ENCODE results near the gene AFG3L2.

Gene AFG3L2

DNA sequence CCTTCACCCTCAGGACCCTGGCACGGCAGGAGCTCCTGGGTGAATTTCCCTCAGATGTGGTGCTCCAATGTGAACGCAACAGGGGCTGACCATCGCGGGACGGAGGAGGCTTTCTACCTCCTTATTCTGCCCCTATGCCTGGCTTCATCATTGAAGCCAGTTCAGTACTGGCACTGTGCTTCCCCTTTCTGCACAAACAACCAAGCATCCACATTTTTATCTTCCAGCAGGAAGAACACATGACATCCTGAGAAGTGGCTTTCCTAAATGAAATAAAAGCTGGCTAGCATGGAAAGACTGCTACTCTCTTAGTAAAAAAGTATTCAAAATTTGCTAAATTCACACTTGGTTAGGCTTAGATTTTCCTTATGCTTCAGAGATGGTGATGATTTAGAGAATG, 24.8 kb downstream of the AFG3L2 start:
- DNase-seq, result no peak

DNA sequence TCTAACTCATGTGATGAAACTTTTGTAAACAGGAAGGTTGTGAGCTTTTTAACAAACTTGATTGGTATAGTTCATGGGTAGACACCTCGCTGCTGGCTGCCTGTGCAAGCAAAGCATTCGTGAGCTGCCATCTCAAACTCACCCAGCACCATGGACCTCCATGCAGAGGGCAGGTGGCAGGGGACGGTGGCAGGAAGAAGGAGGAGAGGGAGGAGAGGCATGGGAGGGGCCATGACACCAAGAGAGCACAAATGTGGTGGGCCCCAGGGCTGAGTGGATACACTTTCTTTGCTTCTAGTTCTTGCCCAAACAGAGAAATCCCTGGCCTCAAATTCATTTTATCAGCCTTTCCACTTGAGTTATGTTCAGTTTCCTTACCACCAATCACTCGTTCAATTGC, 29.1 kb downstream of the AFG3L2 start:
- DNase-seq, result no peak

DNA sequence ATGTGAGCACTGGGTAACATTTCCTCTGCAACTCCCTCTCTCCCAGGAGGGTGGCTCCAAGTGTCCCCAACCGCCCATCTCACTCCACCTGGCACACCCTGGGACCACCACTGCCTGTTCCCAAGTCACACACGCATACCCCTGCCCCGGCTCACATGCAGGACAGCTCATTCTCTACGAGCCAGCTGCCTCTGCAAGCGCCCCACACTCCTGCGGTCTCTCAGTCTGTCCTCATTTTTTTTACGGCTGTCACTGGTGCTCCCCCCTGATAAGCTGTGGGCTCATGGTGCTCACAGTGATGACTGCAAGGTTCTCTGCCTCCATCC, 30.8 kb downstream of the AFG3L2 start:
- no peak for DNase-seq

DNA sequence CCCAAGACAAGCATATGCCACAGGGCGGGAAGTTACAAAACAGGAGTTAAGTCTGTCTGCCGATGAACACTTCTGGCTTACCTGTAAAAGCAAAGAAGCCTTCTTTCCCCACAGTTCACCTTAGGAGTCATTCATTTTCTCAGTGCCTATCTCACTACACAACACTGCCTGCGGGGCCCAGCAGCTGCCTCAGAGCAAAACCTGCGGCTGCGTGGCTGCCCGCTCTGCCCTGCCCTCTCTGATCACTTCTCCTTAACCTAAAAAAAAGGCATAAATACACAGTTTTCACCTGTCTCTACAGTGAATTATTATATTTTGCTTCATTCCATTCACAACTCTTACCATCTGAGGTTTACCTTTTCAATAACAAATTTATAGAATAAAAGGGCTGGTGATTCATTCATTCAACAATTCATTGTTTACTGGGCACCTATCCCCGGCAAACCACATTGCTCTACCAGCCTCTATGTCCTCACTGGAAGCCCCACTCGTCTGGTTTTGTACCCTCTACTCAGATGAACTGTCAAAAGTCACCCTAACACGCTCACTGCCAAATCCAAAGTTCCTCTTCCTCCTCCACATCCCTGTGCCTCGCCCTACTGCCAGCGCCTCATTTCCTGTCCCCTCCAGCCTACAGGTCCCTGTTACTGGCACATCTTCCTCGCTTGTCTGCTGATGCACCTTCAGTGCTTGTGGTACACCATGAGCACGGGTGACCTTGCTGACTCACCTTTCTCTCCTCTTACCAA, 31.4 kb downstream of the AFG3L2 start:
- no peak for DNase-seq

DNA sequence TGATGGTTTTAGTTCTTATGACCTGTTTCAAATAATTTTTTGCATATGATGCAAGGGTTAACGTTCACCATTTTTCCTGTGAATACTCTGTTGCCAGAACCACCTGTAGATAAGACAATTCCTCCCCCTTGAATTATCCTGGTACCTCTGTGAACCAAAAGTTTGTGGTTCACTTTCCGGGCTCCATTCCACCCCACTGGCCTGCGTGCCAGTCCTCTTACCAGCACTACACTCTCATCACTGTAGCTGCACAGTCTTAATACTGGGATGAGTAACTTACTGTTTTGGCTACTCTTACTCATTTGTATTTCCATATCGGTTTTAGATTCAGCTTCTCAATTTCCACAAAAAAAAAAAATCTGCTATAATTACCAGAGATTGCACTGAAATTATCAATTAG, 34.4 kb downstream of the AFG3L2 start:
- no peak for DNase-seq

DNA sequence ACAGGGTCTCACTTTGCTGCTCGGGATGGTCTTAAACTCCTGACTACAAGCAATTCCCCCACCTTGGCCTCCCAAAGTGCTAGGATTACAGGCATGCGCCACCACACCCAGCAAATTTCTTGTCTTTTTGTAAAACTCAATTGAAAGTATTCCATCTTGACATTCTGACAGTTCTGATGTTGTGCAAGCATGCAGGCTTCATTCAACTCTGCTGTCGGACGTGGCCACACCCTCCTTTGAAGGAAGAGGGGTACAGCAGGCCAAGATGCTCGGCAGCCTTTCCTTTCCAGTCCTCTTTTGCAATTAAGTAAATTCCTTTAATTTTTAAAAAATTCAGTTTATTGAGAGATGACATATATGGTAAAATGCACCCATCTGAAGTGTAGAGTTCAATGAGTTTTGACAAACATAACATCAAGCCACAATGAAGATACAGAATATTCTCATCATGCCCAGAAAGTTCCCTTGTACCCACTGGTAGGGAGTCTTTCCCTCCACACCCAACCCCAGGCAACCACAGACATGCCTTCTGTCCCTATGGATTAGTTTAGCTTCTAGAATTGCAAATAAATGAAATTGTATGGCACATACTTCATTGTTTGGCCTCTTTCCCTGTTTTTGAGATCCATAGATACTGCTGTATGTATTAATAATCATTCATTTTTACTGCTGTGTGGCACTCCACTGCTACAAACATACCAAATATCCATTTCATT, 35.9 kb downstream of the AFG3L2 start:
- no peak for DNase-seq

DNA sequence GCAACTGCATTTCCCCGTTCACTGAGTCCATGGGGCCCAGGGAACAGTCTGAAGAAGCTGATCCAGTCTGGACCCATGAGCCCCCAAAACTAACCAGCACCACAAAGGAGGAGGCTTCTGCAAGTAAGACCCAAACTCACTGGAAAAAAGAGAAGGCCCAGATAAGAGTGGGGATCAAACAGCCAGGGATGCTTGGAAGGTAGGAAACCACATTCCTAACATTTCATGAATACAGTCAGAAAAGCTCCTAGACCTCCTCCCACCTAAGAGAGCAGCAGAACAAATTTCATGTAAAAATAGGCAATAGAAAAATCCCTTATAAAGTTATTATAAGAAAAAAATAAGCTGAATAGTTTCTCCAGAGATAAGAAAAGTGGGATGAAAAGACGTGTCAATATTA, 38.6 kb downstream of the AFG3L2 start:
- DNase-seq, result no peak

DNA sequence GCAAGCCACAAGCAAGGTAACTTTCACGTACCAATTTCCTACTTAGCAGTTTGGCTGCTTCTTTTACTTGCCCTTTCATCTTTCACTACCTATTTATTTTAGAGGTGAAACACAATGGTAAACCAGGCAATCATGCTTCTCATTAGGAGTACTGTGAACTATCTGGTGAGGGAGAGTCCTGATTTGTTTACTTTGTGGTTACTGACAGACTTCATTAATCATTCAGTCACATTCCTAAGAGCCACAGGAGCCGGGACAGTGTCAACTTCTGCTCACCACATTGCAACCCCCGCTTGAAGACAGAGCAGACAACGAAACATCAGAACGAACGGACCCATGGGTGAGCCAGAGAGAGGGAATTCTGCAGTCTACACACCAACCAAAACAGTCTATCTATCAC, 40.1 kb downstream of the AFG3L2 start:
- DNase-seq, result no peak

DNA sequence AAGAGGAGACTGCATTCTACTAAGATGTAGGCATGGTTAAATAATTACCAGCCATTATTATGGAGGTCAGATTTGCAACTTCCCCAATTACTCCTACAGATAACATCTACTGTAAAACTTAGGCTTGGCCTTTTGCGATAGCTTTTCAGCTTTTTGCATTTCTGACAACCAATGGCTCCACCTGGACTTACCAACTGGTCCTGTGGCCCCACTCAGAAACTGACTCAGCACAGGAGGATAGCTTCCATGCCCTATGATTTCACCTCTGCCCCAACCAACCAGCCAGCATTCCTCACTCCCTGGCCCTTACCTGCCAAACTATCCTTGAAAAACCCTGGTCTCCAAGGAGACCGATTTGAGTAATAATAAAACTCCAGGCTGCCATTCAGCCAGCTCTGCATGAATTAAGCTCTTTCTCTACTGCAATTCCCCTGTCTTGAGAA, 40.8 kb downstream of the AFG3L2 start:
- no peak for DNase-seq

DNA sequence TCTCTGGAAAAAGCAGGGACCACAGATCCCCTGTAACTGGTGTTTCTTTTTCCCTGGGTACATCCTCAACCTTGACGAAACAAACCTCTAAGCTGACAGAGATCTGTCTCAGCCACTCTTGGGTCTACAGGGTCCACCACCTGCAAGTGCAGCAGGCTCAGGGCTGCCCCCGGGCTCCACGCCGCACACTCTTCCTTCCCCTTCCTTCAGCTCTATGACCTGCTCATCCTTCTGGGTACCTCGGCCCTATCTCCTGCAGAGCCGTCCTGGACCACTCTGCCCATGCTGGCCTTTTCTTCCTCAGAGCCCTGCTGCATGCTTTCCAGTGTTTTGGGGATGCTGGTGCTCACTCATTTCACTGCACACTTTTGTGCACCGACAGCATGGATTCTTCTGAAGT, 41.5 kb downstream of the AFG3L2 start:
- DNase-seq, result no peak

DNA sequence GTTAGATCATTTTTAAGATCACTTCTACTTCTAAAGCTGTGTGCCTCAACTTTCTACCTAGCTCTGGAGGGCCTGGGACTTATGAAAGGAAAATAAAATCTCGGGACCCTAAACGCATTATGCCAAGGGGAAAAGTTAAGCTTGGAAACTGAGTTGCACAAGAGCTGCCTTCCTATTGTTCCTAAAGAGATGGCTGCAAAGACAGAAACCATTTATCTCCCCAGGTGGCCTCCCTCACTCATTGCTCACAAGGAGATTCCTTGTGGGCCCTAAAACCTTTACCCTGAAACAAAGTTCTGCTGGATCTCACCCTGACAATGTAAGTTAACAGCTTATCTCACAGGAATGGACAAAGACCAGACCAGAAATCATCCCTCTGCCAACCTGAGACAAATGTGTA, 42.2 kb downstream of the AFG3L2 start:
- no peak for DNase-seq

DNA sequence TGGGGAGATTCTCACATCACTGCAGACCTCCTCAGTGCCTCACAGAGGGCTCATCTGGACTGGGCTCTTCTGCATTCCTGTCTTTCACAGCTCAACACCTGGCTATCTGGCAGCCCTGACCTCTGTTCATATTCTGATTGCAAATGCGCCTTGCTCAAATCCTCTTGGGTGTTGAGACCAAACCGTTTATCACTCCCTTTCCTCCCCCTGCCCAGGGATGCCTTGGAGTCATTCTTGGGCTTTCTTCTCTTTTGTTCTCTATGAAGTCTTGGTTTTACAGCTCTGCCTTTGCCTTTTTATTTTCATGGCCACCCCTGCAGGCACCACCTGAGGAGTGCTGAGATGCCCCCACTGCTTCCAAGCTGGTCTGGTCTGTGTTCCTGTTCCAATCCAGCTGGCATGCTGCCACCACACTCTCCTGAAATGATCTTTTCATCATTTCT, 42.6 kb downstream of the AFG3L2 start:
- no peak for DNase-seq

DNA sequence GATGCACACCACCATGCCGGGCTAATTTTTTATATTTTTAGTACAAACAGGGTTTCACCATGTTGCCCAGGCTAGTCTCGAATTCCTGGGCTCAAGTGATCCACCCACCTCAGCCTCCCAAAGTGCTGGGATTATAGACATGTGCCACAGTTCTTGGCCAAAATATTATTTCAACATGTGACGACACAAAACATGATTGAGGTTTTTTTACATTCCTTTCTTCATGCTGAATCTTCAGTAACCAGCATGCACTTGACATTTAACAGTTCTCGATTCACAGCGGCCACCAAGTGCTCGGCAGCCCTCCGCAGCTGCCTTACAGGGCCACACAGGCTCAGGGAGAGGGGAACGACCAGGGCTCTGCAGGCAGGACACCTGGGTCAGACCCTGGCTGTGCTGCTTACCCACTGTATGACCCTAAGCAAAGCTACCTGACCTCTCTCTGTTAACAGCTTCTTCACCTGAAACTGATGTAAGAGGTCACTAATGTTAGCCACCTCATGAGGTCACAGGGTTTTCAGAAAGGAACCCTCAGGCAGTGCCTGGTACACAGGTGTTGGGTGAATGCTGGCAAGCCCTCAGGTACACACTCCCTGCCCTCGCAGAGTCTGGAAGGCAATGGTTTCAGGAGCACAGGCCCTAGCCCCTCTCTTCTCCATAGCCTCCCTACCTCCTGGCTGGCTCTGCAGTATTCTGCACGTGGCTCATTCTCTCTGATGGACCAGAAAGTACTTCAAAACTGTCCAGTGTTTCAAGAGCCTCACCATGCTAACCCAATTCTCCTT, 43.3 kb downstream of the AFG3L2 start:
- DNase-seq, result no peak

DNA sequence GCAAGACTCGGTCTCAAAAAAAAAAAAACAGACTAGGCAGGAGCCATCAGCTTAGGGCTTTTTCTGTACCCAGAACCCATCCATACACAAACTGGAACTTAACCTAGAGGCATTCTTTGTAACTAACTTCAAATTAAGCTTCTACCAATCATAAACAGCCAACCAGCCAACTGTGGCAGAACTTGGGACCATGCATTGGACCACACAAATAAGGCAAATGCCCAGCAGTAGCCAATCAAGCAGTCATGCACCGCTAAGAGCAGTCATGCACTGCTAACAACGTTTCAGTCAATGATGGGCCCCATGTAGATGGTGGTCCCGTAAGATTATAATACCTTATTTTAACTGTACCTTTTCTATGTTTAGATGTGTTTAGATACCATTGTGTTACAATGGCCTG, 46.3 kb downstream of the AFG3L2 start:
- no peak for DNase-seq

DNA sequence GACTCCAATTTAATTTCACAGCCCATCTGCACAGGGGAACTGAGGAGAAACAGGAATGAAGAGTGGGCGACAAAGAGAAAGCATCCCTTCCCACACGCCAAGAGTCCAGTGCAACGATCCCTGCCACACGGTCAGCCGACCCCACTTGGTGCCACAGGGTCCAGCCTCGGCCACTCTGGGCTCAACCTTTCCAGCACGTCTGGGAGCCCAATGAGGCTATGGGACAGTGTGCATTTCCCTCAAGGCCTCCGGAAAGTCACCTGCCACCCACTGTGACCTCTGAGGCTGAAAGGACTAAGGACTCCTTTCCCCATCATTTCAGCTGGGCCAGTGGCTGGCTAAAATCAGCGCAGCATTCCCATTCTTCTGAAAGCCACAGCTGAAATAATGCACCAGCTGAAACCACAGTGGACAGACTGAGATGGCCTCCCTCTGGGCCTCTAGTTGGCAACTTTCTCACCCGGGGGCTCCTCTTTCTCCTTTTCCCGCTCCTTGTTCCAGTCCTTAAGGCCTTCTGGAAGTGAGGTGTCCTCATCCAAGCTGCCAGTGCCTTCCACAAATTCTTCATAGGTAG, 47.8 kb downstream of the AFG3L2 start:
- no peak for DNase-seq

DNA sequence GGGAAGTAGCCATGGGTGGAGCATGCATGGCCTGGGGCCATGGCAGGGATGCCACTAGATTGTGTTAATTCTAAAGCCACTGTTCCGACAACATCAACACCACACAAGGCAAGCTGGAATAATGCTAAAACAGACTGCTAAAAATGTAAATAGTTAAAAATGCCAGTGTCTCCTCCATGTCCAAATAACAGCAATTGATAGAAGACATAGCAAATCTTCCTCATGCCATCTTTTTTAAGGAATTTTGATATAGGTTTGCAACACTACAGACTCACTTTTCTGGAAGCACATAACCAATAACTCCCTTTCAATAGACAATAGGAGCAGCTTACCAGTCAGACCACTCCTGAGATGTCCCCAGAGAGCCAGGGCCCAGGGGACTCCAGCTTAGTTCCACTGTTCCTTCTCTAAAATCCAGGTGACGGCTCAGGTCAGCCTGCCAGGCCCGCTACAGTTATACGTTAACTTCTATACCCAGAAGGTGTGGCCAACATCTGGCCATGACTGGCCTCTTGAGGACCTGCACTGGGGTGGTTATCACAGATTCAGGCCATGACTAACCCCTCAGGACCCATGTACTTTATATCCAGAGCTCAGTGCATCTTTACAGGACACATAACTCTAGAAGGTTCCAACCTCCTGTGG, 48.7 kb downstream of the AFG3L2 start:
- no peak for DNase-seq

DNA sequence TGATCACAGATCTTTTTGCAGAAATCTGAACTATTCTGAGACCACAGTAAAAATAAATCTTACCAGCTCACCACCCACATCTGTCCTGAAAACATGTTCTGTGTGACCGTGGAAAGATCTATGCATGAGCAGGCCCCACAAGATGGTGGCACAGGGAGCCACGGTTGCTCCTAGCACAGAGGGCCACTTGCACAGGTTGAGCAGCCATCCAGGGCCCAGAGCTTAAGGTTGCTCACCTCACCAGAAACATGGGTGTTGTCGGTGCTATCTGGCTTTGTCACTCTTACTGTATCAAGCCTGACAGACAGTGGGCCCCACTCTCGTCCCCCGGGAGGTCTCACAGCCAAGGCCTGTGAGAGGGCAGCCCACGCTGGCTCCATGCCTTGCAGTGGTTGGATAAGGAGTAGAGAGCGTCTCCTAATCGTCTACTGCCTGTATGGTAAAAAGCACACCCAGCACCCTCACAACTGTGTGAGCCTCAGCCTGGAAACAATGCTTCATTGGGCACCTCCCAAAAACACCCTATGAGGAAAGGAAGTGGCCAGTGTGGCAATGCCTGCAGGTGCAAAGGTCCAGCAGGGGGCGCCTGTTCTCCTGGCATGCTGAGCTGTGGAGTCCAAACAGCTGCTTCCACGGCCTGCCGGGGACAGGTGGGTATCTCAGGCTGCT, 49.4 kb downstream of the AFG3L2 start:
- DNase-seq, result peak; percentile 84

DNA sequence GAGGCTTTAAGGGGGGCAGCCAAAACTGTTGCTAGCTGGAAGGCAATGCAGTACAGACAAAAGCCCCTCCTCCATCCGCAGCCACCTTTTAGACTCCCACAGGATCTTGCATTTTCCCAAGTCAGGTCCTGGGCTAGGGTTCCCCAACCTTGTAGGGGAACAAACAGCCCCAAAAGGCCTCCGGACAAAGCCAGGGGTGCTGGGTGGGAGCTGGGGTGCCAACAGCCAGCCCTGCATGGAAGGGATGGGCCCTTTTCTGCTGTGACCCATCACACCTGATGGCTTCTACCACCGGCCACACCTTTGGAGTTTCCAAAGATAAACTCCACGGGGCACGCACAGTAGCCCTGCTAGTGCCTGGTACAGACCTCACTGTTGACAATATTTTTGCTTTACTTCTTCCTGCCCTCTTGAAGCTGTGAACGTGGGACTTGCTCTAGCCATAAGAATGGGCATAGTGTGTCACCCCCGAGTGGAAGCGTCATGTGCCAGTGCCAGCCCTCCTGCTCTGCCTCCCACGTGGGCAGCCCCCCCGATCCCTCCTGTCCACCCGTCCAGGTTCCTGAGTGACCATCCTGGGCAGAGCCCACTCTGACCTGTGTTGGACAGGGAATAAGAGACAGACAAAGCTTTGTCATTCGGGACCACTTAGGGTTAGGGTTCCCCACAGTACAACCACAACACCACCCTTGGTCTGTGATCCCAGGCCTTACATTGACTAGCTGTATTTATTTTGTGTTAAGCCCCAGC, 50.1 kb downstream of the AFG3L2 start:
- DNase-seq, result no peak

DNA sequence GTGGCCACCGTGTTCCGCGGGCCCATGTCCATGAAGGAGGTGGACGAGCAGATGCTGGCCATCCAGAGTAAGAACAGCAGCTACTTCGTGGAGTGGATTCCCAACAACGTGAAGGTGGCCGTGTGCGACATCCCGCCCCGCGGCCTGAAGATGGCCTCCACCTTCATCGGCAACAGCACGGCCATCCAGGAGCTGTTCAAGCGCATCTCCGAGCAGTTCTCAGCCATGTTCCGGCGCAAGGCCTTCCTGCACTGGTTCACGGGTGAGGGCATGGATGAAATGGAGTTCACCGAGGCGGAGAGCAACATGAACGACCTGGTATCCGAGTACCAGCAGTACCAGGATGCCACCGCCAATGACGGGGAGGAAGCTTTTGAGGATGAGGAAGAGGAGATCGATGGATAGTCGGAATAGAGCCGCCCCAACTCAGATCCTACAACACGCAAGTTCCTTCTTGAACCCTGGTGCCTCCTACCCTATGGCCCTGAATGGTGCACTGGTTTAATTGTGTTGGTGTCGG, 51.2 kb downstream of the AFG3L2 start:
- DNase-seq, result no peak

DNA sequence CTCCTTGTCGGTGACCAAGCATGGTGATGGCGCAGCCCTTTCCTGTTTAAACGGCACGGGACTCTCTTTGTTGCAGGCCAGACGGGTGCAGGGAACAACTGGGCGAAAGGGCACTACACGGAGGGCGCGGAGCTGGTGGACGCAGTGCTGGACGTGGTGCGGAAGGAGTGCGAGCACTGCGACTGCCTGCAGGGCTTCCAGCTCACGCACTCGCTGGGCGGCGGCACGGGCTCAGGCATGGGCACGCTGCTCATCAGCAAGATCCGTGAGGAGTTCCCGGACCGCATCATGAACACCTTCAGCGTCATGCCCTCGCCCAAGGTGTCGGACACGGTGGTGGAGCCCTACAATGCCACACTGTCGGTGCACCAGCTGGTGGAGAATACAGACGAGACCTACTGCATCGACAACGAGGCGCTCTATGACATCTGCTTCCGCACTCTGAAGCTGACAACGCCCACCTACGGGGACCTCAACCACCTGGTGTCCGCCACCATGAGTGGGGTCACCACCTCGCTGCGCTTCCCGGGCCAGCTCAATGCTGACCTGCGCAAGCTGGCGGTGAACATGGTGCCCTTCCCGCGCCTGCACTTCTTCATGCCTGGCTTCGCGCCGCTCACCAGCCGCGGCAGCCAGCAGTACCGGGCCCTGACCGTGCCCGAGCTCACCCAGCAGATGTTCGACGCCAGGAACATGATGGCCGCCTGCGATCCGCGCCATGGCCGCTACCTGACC, 51.9 kb downstream of the AFG3L2 start:
- no peak for DNase-seq

DNA sequence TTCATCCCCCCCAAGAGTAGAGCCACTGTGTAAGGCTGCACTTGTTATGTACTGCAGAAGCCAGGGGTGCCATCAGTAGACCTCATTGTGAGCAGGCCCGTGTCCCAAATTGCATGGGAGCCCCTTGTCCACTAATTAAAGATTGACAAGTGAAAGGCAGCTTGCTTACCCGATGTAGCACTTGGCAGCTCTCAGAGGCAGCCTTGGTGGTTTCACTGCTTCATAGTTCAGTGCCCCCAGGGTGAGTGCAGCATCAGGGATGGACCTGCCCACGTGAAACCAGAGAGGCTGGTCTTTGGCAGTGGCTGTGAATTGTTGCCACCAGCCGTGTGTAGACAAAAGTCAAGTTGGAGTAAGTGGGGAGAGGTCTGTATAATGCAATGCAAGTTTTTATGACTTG, 55.7 kb downstream of the AFG3L2 start:
- DNase-seq, result no peak

Data from activated CD4-positive, alpha-beta T cell treated with anti-CD3 and anti-CD28 coated beads, Interleukin-2, Interleukin-6, amounts not matched to agents 100 ng/mL and 50 ng/mL, durations not matched to agents 16 hours and 8 hours (primary cell).